ENCODE data around the gene SERP2. TPM values are rescaled to one million over a fixed set of nuclear protein-coding genes. Genes with fewer than 3 reads are reported as not detected.
A peak's percentile ranks its signal among the peaks of the same experiment; 100 is the strongest.

Gene SERP2
- total RNA-seq, 2 experiments from 2014 or later, result not detected

GRCh38 chr13:44435919-44436510 lies 62.4 kb downstream of the SERP2 start:
- Mint-ChIP-seq H3K4me3 (peak overlapping the region; percentile 64), H3K9me3 (no peaks in the 10 kb centered on the region), H3K27ac (no peak overlapping the region), H3K36me3 (no peaks in the 10 kb centered on the region), H3K4me1 (ENCODE audit: low read depth) (peaks cover 17% of the 10 kb centered on the region), H3K27me3 (peaks cover 9% of the 10 kb centered on the region)
- no peak for DNase-seq
- CTCF ChIA-PET, result interaction anchor here (1.1 to 7.1 kb wide), 12 partner anchors 8 to 541 kb away, joined by 3 to 118 read pairs (median 6); no protein-coding TSS in a partner anchor
- POLR2A ChIA-PET, result interaction anchor here (1.4 kb wide), 1 partner anchor 299 kb away, joined by 3 read pairs; no protein-coding TSS in a partner anchor
- intact Hi-C loops (cut with micrococcal nuclease), result loop anchor here (1.0 to 5.0 kb wide), 7 partner anchors 123 to 483 kb away; no protein-coding TSS in a partner anchor

GRCh38 chr13:44436589-44437337 lies 63.1 kb downstream of the SERP2 start:
- Mint-ChIP-seq H3K4me3 (peak overlapping the region; percentile 64), H3K9me3 (no peaks in the 10 kb centered on the region), H3K36me3 (no peaks in the 10 kb centered on the region), H3K27me3 (peaks cover 9% of the 10 kb centered on the region), H3K27ac (no peak overlapping the region), H3K4me1 (ENCODE audit: low read depth) (peaks cover 17% of the 10 kb centered on the region)
- peak; percentile 55 for DNase-seq
- CTCF ChIA-PET, result interaction anchor here (0.8 to 7.1 kb wide), 19 partner anchors 8 to 542 kb away, joined by 3 to 118 read pairs (median 4); no protein-coding TSS in a partner anchor
- intact Hi-C loops (cut with micrococcal nuclease), result loop anchor here (1.0 to 5.0 kb wide), 4 partner anchors 124 to 531 kb away; no protein-coding TSS in a partner anchor
- POLR2A ChIA-PET, result interaction anchor here (1.4 kb wide), 1 partner anchor 300 kb away, joined by 3 read pairs; no protein-coding TSS in a partner anchor

- no peak overlapping the region for H3K27ac Mint-ChIP-seq
- CTCF ChIA-PET, result interaction anchor here (0.6 to 7.1 kb wide), 24 partner anchors 9 to 559 kb away, joined by 3 to 118 read pairs (median 4); no protein-coding TSS in a partner anchor
- POLR2A ChIA-PET, result interaction anchor here (1.4 kb wide), 1 partner anchor 301 kb away, joined by 3 read pairs; no protein-coding TSS in a partner anchor
- H3K9me3 Mint-ChIP-seq, result no peaks in the 10 kb centered on the region
- peaks cover 9% of the 10 kb centered on the region for H3K27me3 Mint-ChIP-seq
- H3K4me1 Mint-ChIP-seq (ENCODE audit: low read depth), result peaks cover 17% of the 10 kb centered on the region
- H3K36me3 Mint-ChIP-seq, result no peaks in the 10 kb centered on the region
- DNase-seq, result no peak
- intact Hi-C loops (cut with micrococcal nuclease), result loop anchor here (1.0 to 5.0 kb wide), 7 partner anchors 125 to 532 kb away; no protein-coding TSS in a partner anchor
- peak overlapping the region; percentile 51 for H3K4me3 Mint-ChIP-seq
Measured at GRCh38 chr13:44437356-44438233, 64.0 kb downstream of the SERP2 start.

- intact Hi-C loops (cut with micrococcal nuclease), result loop anchor here (1.0 to 5.0 kb wide), 4 partner anchors 196 to 530 kb away; no protein-coding TSS in a partner anchor
- ChIA-PET CTCF (interaction anchor here (0.7 to 7.1 kb wide), 15 partner anchors 10 to 560 kb away, joined by 3 to 118 read pairs (median 5); no protein-coding TSS in a partner anchor), POLR2A (no interaction called here)
- DNase-seq, result no peak
- Mint-ChIP-seq H3K27me3 (peaks cover 9% of the 10 kb centered on the region), H3K36me3 (no peaks in the 10 kb centered on the region), H3K4me3 (no peak overlapping the region), H3K27ac (no peak overlapping the region), H3K9me3 (no peaks in the 10 kb centered on the region), H3K4me1 (ENCODE audit: low read depth) (peaks cover 17% of the 10 kb centered on the region)
Measured at GRCh38 chr13:44438234-44438579, 64.6 kb downstream of the SERP2 start.

GRCh38 chr13:44439452-44440024 lies 65.9 kb downstream of the SERP2 start:
- H3K27ac Mint-ChIP-seq, result no peak overlapping the region
- POLR2A ChIA-PET, result no interaction called here
- H3K4me3 Mint-ChIP-seq, result no peak overlapping the region
- CTCF ChIA-PET, result interaction anchor here (0.7 to 7.1 kb wide), 10 partner anchors 9 to 533 kb away, joined by 3 to 118 read pairs (median 6); no protein-coding TSS in a partner anchor
- intact Hi-C loops (cut with micrococcal nuclease), result loop anchor here (5.0 kb wide), 1 partner anchor 197 kb away; no protein-coding TSS in a partner anchor
- H3K4me1 Mint-ChIP-seq (ENCODE audit: low read depth), result peaks cover 17% of the 10 kb centered on the region
- peaks cover 9% of the 10 kb centered on the region for H3K27me3 Mint-ChIP-seq
- H3K36me3 Mint-ChIP-seq, result no peaks in the 10 kb centered on the region
- no peaks in the 10 kb centered on the region for H3K9me3 Mint-ChIP-seq
- no peak for DNase-seq

GRCh38 chr13:44440046-44440608 lies 66.5 kb downstream of the SERP2 start:
- no peaks in the 10 kb centered on the region for H3K9me3 Mint-ChIP-seq
- H3K27me3 Mint-ChIP-seq, result peaks cover 9% of the 10 kb centered on the region
- no peak for DNase-seq
- H3K4me3 Mint-ChIP-seq, result no peak overlapping the region
- CTCF ChIA-PET, result interaction anchor here (1.7 to 7.1 kb wide), 2 partner anchors 532 to 533 kb away, joined by 7 to 118 read pairs; no protein-coding TSS in a partner anchor
- H3K4me1 Mint-ChIP-seq (ENCODE audit: low read depth), result peaks cover 17% of the 10 kb centered on the region
- no peaks in the 10 kb centered on the region for H3K36me3 Mint-ChIP-seq
- intact Hi-C loops (cut with micrococcal nuclease), result no loop called here
- POLR2A ChIA-PET, result no interaction called here
- H3K27ac Mint-ChIP-seq, result no peak overlapping the region

Other genes starting within 250 kb of the SERP2 start
- gene TSC22D1, start 202.5 kb downstream of the SERP2 start, total RNA-seq, result 1 to 10 TPM; 4.4 to 5.6 TPM

Data from activated CD4-positive, alpha-beta memory T cell treated with anti-CD3 and anti-CD28 coated beads for 36 hours (primary cell).